GM18526 (cell line): ENCODE data around the gene CYS1.

ENCODE experiments used
- POLR2A ChIP-seq: IDR thresholded peaks from 3 replicates; pipeline ENCODE4 v1.6.1; 2011; ENCODE audit not compliant: insufficient read length; ENCODE audit errors: extremely low read depth

CYS1 gene

GRCh38 chr2:10080536-10081304 lies 509 bp upstream of the CYS1 start:
- TF ChIP-seq POLR2A = peak; percentile 10

DNA sequence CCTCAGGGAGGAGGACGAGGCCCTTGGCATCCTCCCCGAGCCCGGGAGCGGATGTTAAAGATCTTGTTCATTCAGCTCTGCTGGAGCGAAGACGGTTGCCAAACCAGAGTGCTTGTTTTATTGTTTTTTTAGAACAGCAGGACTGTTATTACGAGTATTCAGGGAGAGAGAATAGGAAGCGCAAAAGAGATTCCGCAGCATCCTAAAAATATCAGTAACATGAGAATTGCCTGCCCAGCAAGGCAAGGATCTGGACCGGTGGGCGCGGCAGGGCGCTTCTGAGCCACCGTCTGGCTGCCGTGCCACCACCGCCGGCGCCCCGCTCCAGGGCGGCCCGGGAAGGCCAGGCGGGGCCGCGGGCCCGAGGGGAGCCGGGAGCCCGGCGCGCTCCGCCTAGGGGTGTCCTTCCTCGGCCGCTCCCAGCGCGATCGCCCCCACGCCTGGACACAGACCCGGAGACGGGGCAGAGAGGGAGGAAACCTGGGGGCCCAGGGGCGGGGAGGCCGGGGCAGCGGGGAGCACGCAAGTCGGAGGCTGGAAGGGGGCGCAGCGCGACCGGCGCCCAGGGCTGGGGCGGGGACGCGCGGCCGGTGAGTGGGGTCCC lies 843 bp downstream of the CYS1 start:
- no peak for TF ChIP-seq POLR2A

DNA sequence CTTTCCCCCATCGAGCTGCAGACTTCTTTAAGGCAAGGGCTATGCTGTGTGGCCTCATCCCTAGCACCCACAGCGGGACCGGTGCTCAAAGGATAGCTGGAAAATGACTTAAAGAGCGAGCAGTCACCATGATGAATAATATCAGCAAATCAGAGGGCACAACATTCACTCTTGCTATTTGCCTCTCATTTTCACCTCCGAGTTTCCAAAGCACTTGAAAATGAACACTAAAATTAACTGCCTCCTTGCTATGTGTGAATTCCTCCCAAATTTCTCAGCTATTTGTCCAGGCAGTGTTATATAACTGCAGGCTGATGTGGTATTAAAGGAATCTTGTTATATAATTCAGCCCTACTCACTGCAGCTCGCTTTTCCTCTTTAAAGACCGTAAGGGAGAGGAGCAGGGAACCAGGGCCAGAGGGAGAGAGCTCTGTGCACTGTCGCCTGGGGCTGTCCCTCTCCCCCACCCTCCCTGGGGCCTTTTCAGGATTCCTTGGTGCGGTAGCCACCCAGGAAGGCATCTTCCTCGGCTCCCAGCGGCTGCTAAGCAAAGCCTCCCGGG lies 1.4 kb downstream of the CYS1 start:
- no peak for TF ChIP-seq POLR2A

GRCh38 chr2:10078001-10078400 lies 2.2 kb downstream of the CYS1 start:
- no peak for TF ChIP-seq POLR2A

DNA sequence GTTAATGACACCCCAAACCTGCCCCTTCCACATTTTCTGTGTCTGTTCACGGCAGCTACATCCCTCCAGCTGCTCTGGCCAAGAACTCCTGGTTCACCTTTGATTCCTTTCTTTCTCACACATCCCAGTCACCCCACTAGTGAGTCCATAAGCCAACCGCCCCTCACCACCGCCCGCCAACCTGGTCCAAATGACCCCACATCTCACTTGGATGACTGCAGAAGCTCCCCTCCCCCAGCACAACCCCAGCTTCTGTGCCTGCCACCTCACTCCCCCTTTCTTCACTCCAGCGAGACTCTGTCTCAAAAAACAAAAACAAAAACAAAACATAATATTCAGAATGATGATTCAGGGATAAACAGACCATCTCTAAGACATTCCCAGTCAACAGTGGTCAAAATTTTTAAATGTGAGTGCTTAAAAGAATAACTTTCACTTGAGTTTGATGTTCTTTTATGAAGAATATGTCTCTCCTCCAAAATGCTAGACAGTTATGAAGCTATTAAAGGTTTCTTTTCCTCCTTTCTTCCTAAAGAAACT lies 3.2 kb downstream of the CYS1 start:
- TF ChIP-seq POLR2A = no peak

DNA sequence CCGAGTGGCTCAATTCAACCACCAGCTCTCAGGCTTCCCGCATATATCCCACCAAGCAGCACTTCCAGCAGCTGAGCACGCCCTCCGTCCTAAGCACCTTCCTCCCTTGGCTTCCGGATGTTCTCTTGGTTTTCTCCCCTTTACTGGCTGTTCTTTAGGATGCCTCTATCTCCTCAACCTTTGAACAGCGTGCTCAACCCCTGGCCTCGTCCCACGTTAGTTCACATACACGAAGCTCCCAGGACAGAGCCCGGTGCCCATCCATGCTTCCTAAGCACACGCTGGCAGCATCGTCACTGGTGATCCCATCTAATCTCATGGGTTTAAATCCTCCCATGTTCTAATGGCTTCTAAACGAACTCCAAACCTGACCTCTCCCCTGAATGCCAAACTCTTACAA lies 3.7 kb downstream of the CYS1 start:
- no peak for TF ChIP-seq POLR2A

- TF ChIP-seq POLR2A = no peak
These were observed 4.5 kb downstream of the CYS1 start for GRCh38 chr2:10075571-10076209.

GRCh38 chr2:10075101-10075500 lies 5.1 kb downstream of the CYS1 start:
- no peak for TF ChIP-seq POLR2A

DNA sequence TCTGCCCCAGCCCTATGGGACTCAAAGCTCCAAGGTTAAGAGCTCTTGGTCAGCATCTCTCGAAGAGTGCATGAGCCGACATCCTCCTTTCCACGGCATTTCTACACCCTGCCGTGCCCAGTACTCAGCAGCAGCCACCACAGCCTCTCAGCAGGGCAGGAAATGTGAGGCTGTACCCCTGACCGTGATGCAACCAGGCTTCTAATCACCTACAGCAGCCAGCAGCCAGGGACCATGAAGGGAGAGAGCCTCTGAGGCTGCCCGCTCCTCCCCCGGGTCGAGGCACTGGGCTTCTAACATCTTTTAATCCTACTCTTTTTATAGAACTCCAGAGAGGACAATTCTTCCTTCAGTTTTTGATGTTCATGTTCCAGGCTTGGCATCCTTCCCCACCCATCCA lies 6.5 kb downstream of the CYS1 start:
- no peak for TF ChIP-seq POLR2A

- no peak for TF ChIP-seq POLR2A
These were observed 7.3 kb downstream of the CYS1 start for GRCh38 chr2:10072656-10073480.

DNA sequence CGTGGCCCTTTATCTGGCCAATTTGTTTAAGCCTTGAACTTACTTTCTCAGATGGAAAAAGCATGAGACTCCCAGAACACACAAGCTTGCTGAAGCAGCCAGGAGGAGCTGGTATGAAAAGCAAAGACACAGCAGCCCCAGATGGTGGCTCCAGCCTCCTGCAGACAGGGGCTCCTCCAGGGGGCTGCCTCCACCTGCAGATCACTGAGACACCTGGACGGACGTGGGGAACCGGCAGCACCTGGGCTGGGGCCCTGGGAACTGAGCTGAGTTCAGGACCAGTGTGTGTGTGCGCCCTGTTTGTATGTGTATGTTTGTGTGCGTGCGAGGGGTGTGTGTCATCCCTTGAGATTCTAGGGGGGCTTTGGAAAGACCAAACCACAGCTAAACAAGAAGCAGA lies 8.6 kb downstream of the CYS1 start:
- TF ChIP-seq POLR2A = no peak

DNA sequence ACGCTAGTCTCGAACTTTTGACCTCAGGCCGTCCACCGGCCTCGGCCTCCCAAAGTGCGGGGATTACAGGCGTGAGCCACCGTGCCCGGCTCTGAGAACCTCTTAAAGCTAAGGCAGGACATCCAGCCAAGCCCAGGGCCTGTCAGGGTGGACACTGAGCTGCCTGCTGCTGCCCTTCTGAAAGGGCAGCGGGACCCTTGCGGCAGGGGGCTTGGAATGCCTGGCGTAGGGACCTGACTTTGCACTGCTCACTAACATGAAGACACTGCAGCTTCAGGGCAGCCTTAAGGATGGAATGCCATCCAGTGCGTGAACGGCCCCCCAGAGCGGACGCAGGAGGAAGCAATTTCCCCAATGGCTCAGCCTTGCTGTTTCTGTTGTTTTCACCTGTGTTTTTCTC lies 9.0 kb downstream of the CYS1 start:
- TF ChIP-seq POLR2A = no peak

GRCh38 chr2:10067881-10068280 lies 12.3 kb downstream of the CYS1 start:
- TF ChIP-seq POLR2A = no peak

- TF ChIP-seq POLR2A = no peak
These were observed 12.9 kb downstream of the CYS1 start for GRCh38 chr2:10067330-10067729.

GRCh38 chr2:10065773-10066055 lies 14.5 kb downstream of the CYS1 start:
- TF ChIP-seq POLR2A = no peak
